SU-DHL-6 (cell line): Measurements from ENCODE around the gene PTPN12.

ENCODE experiments used
- H2AFZ ChIP-seq: fragments of 200-600 bp; sonication (generic); 2 replicates; pipeline ENCODE4 v1.6.1; 2014; ENCODE audit warnings: low read depth, mild to moderate bottlenecking, moderate library complexity, mixed read lengths, antibody characterized with exemption, low read length; ENCODE audit not compliant: severe bottlenecking
- H3F3A ChIP-seq: fragments of 200-600 bp; shearing (Covaris generic); 2 replicates; pipeline ENCODE4 v1.6.0; 2016; ENCODE audit warnings: antibody characterized with exemption, mild to moderate bottlenecking; ENCODE audit not compliant: insufficient read depth
- H3K27ac ChIP-seq: fragments of 200-600 bp; sonication (generic); 2 replicates; pipeline ENCODE4 v1.5.1; 2016; ENCODE audit warnings: low read depth, mild to moderate bottlenecking, low read length, moderate library complexity, mixed read lengths
- H3K27me3 ChIP-seq: fragments of 200-600 bp; sonication (generic), shearing (Covaris generic); 2 replicates; pipeline ENCODE4 v1.6.0; 2014; ENCODE audit warnings: mild to moderate bottlenecking, low read length
- H3K36me3 ChIP-seq: fragments of 200-600 bp; sonication (generic); 2 replicates; pipeline ENCODE4 v1.6.1; 2014; ENCODE audit warnings: mild to moderate bottlenecking, low read length, mixed read lengths
- H3K4me2 ChIP-seq: fragments of 300-600, 200-600 bp; shearing (Covaris generic), sonication (generic); 2 replicates; pipeline ENCODE4 v1.6.0; 2014; ENCODE audit warnings: low read length, low read depth, mild to moderate bottlenecking; ENCODE audit not compliant: poor library complexity, severe bottlenecking
- H3K4me3 ChIP-seq: fragments of 200-600 bp; sonication (generic); 2 replicates; pipeline ENCODE4 v1.5.1; 2014; ENCODE audit warnings: antibody characterized with exemption, low read length, mild to moderate bottlenecking, mixed read lengths; ENCODE audit not compliant: insufficient read depth, poor library complexity, severe bottlenecking
- H3K79me2 ChIP-seq: fragments of 200-600 bp; sonication (generic); 2 replicates; pipeline ENCODE4 v1.6.1; 2014; ENCODE audit warnings: mild to moderate bottlenecking, low read length, moderate library complexity; ENCODE audit not compliant: insufficient read depth
- H3K9ac ChIP-seq: fragments of 200-600 bp; sonication (generic); 2 replicates; pipeline ENCODE4 v1.7.0; 2014; ENCODE audit warnings: mild to moderate bottlenecking, low read length
- H3K9me2 ChIP-seq: fragments of 200-600 bp; sonication (generic); replicated peaks from 2 replicates; pipeline ENCODE4 v1.6.1; 2014; ENCODE audit warnings: low read length; ENCODE audit not compliant: insufficient read depth
- H3K9me3 ChIP-seq: fragments of 200-600 bp; sonication (generic); 2 replicates; pipeline ENCODE4 v1.6.1; 2014; ENCODE audit warnings: low read length, mixed read lengths; ENCODE audit not compliant: insufficient read depth
- H4K20me1 ChIP-seq: fragments of 200-600 bp; sonication (generic); 2 replicates; pipeline ENCODE4 v1.6.1; 2014; ENCODE audit warnings: low read depth, mild to moderate bottlenecking, antibody characterized with exemption, low read length, moderate library complexity, mixed read lengths
- EZH2phosphoT487 ChIP-seq: fragments of 200-600 bp; sonication (generic), shearing (Covaris generic); conservative IDR thresholded peaks from 2 replicates; pipeline ENCODE4 v1.6.1; 2018; ENCODE audit warnings: mild to moderate bottlenecking, antibody characterized with exemption, low read length, moderate library complexity, mixed read lengths
- TF ChIP-seq, protein P1 (sequence below): fragments of 200-600 bp; sonication (generic); IDR thresholded peaks from one replicate; pipeline ENCODE4 v1.5.1; 2017; ENCODE audit warnings: antibody characterized with exemption, mild to moderate bottlenecking, low read length, moderate library complexity; ENCODE audit not compliant: insufficient read depth, poor library complexity, severe bottlenecking

PTPN12 gene

DNA sequence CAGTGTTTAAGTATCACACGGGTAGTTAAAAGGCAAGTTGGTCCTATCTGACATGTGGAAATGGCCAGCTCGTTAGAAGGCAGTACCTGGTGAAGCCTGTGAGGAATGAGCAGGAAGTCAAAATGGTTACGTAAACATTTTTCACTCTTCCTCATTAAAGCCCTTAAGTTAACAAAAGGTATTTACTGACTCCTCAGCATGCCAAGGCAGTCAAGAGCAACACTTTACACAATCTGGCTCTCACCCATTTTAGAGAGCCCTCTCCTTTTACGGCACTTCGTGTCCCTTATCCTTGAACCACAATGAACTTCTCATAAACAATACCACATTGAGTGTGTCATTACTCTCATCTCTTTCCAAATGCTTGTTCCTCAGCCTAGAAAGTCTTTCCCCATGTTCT lies 148.1 kb downstream of the PTPN12 start:
- Histone ChIP-seq H3K79me2 (peaks cover 76% of the 10 kb centered on the region), H3K4me2 (no peak overlapping the region), H2AFZ (no peak overlapping the region), H3K4me3 (no peak overlapping the region), H3K36me3 (peaks cover 10% of the 10 kb centered on the region; the same call in 1 of the 2 replicates), H3K9me2 (no peaks in the 10 kb centered on the region), H3K27ac (no peak overlapping the region), H3F3A (no peaks in the 10 kb centered on the region; the same call in 1 of the 2 replicates), H3K27me3 (no peaks in the 10 kb centered on the region), H4K20me1 (no peaks in the 10 kb centered on the region; the same call in 1 of the 2 replicates), H3K9me3 (no peaks in the 10 kb centered on the region), H3K9ac (no peak overlapping the region)
- TF ChIP-seq EZH2phosphoT487, result no peak
- TF ChIP-seq, protein P1, sequence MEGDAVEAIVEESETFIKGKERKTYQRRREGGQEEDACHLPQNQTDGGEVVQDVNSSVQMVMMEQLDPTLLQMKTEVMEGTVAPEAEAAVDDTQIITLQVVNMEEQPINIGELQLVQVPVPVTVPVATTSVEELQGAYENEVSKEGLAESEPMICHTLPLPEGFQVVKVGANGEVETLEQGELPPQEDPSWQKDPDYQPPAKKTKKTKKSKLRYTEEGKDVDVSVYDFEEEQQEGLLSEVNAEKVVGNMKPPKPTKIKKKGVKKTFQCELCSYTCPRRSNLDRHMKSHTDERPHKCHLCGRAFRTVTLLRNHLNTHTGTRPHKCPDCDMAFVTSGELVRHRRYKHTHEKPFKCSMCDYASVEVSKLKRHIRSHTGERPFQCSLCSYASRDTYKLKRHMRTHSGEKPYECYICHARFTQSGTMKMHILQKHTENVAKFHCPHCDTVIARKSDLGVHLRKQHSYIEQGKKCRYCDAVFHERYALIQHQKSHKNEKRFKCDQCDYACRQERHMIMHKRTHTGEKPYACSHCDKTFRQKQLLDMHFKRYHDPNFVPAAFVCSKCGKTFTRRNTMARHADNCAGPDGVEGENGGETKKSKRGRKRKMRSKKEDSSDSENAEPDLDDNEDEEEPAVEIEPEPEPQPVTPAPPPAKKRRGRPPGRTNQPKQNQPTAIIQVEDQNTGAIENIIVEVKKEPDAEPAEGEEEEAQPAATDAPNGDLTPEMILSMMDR, result no peak

DNA sequence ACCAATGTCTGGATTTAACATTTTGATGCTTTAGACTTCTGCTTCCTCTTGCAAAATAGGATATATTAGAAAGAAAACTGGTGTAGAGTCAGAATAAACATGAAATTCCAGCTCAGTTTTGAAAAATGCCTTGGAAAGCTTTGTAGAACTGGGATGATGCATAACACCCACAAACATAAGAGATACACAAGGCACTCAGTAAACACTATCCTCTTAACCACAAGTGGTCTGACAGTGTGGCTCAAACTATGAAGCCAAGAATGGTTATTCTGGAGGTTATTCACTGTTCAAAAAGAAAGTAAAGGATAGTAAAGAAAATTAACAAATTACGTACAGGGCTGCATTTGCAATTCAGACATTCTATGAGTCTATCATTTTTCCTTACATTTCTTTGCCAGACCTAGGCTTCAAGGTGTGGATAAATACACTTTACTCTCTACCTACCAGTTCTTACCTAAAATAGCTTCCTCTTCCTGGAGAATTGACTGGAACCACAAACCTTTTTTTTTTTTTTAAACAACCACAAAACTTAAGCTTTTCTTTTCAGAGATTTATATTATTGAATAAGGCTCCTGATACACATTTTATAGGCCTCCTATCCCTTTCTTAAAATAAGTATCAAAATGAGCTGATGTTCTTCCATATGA lies 150.1 kb downstream of the PTPN12 start:
- no peak overlapping the region for H3K9ac ChIP-seq

DNA sequence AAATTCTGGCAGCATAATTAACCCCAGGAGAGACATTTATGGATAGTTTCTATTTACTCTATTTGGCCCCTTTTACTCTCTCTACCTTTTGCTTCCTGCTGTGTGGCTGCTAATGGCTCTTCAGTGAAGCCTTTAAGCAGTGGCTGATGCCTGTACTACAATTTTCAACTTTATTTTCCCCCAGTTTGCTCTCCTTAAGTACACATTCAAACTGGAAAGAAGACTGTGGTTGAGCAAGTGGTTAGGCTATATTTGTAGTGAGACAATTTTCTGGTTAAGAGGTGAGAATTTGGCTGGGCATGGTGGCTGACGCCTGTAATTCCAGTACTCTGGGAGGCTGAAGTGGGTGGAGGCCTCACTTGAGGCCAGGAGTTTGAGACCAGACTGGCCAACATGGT lies 150.7 kb downstream of the PTPN12 start:
- Histone ChIP-seq H3K27ac (no peak overlapping the region), H3K79me2 (peaks cover 84% of the 10 kb centered on the region), H3K4me2 (no peak overlapping the region), H3K36me3 (peaks cover 9% of the 10 kb centered on the region; the same call in 1 of the 2 replicates), H3K27me3 (no peaks in the 10 kb centered on the region), H3K4me3 (no peak overlapping the region), H3K9me3 (no peaks in the 10 kb centered on the region), H3K9me2 (no peaks in the 10 kb centered on the region), H4K20me1 (no peaks in the 10 kb centered on the region), H3F3A (no peaks in the 10 kb centered on the region; the same call in 1 of the 2 replicates), H2AFZ (no peak overlapping the region), H3K9ac (no peak overlapping the region)
- TF ChIP-seq EZH2phosphoT487, result no peak
- TF ChIP-seq, protein P1, result no peak

More for the DNA sequence above, 150.1 kb downstream of the PTPN12 start:
- H3K4me2 ChIP-seq, result no peak overlapping the region
- H3K27ac ChIP-seq, result no peak overlapping the region
- H3K27me3 ChIP-seq, result no peaks in the 10 kb centered on the region
- no peaks in the 10 kb centered on the region; the same call in 1 of the 2 replicates for H3F3A ChIP-seq
- no peak overlapping the region for H3K4me3 ChIP-seq
- no peak overlapping the region for H2AFZ ChIP-seq
- peaks cover 83% of the 10 kb centered on the region for H3K79me2 ChIP-seq
- no peaks in the 10 kb centered on the region for H3K9me2 ChIP-seq
- H3K9me3 ChIP-seq, result no peaks in the 10 kb centered on the region
- H3K36me3 ChIP-seq, result peaks cover 10% of the 10 kb centered on the region; the same call in 1 of the 2 replicates
- no peak for TF ChIP-seq EZH2phosphoT487
- no peaks in the 10 kb centered on the region for H4K20me1 ChIP-seq
